Measurements from ENCODE around the gene MCCC2. TPM values are rescaled to one million over a fixed set of nuclear protein-coding genes. Genes with fewer than 3 reads are reported as not detected.

Gene MCCC2
- total and polyA plus RNA-seq, 2 of the 13 experiments (the other 11 are each of a cell fraction or from before 2014, with no cell fraction given) = 44.8 to 83.6 TPM

GRCh38 chr5:71693828-71694427 is 106.8 kb downstream of the MCCC2 start (continued):
- peak; percentile 34; the same call in 1 of the 2 replicates for TF ChIP-seq ARID4A (CRISPR knock-in tag; IDR thresholded peaks at IDR 0.05; ENCODE audit: borderline replicate concordance)
- TF ChIP-seq DR1 (CRISPR knock-in tag; IDR thresholded peaks at IDR 0.05) = no peak
- no peak for TF ChIP-seq HOXA7 (CRISPR knock-in tag; IDR thresholded peaks at IDR 0.05)
- no peak for TF ChIP-seq NR2F2 (IDR thresholded peaks at IDR 0.05; ENCODE audit: borderline replicate concordance, low read depth)
- TF ChIP-seq CREB1 (IDR thresholded peaks at IDR 0.05) = no peak
- no peak for TF ChIP-seq CREB1 (CRISPR knock-in tag; IDR thresholded peaks at IDR 0.05)
- TF ChIP-seq FOXA3 (CRISPR knock-in tag; IDR thresholded peaks at IDR 0.05) = 0 out of 2 replicates have a peak, but pooled peaks have one; percentile 18
- no peak for TF ChIP-seq ZNF883 (CRISPR knock-in tag; IDR thresholded peaks at IDR 0.05; ENCODE audit: not compliant biosample characterization)
- no peak for TF ChIP-seq ZBTB46 (CRISPR knock-in tag; IDR thresholded peaks at IDR 0.05; ENCODE audit: borderline replicate concordance)
- no peak for TF ChIP-seq GZF1 (CRISPR knock-in tag; IDR thresholded peaks at IDR 0.05)
- peak; percentile 55 to 71 for TF ChIP-seq POLR2A (IDR thresholded peaks at IDR 0.05; ENCODE audit: insufficient read depth in 1 of 2, low read depth in 2 of 2, low read length in 2 of 2)
- TF ChIP-seq, protein P1, sequence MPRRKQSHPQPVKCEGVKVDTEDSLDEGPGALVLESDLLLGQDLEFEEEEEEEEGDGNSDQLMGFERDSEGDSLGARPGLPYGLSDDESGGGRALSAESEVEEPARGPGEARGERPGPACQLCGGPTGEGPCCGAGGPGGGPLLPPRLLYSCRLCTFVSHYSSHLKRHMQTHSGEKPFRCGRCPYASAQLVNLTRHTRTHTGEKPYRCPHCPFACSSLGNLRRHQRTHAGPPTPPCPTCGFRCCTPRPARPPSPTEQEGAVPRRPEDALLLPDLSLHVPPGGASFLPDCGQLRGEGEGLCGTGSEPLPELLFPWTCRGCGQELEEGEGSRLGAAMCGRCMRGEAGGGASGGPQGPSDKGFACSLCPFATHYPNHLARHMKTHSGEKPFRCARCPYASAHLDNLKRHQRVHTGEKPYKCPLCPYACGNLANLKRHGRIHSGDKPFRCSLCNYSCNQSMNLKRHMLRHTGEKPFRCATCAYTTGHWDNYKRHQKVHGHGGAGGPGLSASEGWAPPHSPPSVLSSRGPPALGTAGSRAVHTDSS (CRISPR knock-in tag; conservative IDR thresholded peaks at IDR 0.05) = no peak
- peak; percentile 55; the same call in 1 of the 2 replicates for TF ChIP-seq NCOA2 (CRISPR knock-in tag; IDR thresholded peaks at IDR 0.05)
- TF ChIP-seq TEF (CRISPR knock-in tag; IDR thresholded peaks at IDR 0.05) = no peak
- TF ChIP-seq, protein P2, sequence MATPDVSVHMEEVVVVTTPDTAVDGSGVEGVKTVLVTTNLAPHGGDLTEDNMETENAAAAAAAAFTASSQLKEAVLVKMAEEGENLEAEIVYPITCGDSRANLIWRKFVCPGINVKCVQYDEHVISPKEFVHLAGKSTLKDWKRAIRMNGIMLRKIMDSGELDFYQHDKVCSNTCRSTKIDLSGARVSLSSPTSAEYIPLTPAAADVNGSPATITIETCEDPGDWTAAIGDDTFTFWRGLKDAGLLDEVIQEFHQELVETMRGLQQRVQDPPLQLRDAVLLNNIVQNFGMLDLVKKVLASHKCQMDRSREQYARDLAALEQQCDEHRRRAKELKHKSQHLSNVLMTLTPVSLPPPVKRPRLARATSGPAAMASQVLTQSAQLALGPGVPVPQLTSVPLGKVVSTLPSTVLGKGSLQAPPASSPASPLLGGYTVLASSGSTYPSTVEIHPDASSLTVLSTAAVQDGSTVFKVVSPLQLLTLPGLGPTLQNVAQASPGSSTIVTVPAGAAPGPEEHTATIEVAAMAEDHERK (CRISPR knock-in tag; IDR thresholded peaks at IDR 0.05; ENCODE audit: low read depth) = no peak
- no peak for TF ChIP-seq SPEN (CRISPR knock-in tag; IDR thresholded peaks at IDR 0.05; ENCODE audit: low read depth)
- TF ChIP-seq TCF7L2 (IDR thresholded peaks at IDR 0.05; ENCODE audit: low read depth, low read length) = no peak
- TF ChIP-seq SMYD3 (CRISPR knock-in tag; IDR thresholded peaks at IDR 0.05) = no peak
- TF ChIP-seq, protein P3, sequence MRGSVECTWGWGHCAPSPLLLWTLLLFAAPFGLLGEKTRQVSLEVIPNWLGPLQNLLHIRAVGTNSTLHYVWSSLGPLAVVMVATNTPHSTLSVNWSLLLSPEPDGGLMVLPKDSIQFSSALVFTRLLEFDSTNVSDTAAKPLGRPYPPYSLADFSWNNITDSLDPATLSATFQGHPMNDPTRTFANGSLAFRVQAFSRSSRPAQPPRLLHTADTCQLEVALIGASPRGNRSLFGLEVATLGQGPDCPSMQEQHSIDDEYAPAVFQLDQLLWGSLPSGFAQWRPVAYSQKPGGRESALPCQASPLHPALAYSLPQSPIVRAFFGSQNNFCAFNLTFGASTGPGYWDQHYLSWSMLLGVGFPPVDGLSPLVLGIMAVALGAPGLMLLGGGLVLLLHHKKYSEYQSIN (CRISPR knock-in tag; IDR thresholded peaks at IDR 0.05; ENCODE audit: borderline replicate concordance) = no peak
- TF ChIP-seq TARDBP (CRISPR knock-in tag; IDR thresholded peaks at IDR 0.05) = peak; percentile 33; the same call in 1 of the 2 replicates

Measured in HepG2 (cell line).